Hepatocyte (in vitro differentiated cells): ENCODE results near the gene CLIP2. TPM values are rescaled to one million over a fixed set of nuclear protein-coding genes. Genes with fewer than 3 reads are reported as not detected.

ENCODE experiments used
- DNase-seq: peaks from one replicate; pipeline ENCODE4 v3.0.0-alpha.2; 2016; ENCODE audit warnings: low spot score
- H2AFZ ChIP-seq: fragments of 200-600 bp; sonication (generic); 2 replicates; pipeline ENCODE4 v1.6.0; 2016; ENCODE audit warnings: antibody characterized with exemption, mild to moderate bottlenecking
- H3K27ac ChIP-seq: fragments of 200-600 bp; sonication (generic); 2 replicates; pipeline ENCODE4 v1.5.1; 2016; ENCODE audit warnings: mild to moderate bottlenecking
- H3K27me3 ChIP-seq: fragments of 200-600 bp; sonication (generic); 2 replicates; pipeline ENCODE4 v1.6.1; 2016
- H3K36me3 ChIP-seq: fragments of 200-600 bp; sonication (generic); replicated peaks from 2 replicates; pipeline ENCODE4 v1.5.1; 2016; ENCODE audit warnings: low read depth; ENCODE audit not compliant: insufficient read depth
- H3K4me1 ChIP-seq: fragments of 200-600 bp; sonication (generic); 2 replicates; pipeline ENCODE4 v1.5.1; 2016; ENCODE audit warnings: mild to moderate bottlenecking, moderate library complexity; ENCODE audit not compliant: insufficient read depth
- H3K4me2 ChIP-seq: fragments of 200-600 bp; sonication (generic); 2 replicates; pipeline ENCODE4 v1.6.0; 2016
- H3K4me3 ChIP-seq: fragments of 200-600 bp; sonication (generic); 2 replicates; pipeline ENCODE4 v1.5.1; 2016; ENCODE audit warnings: mild to moderate bottlenecking
- H3K79me2 ChIP-seq: fragments of 200-600 bp; sonication (generic); 2 replicates; pipeline ENCODE4 v1.6.0; 2017; ENCODE audit warnings: mild to moderate bottlenecking
- H3K9me2 ChIP-seq: fragments of 200-600 bp; sonication (generic); replicated peaks from 2 replicates; pipeline ENCODE4 v1.6.0; 2017; ENCODE audit warnings: mild to moderate bottlenecking; ENCODE audit not compliant: insufficient read depth
- H3K9me3 ChIP-seq: fragments of 200-600 bp; sonication (generic); 2 replicates; pipeline ENCODE4 v1.5.1; 2016; ENCODE audit warnings: low read depth, mild to moderate bottlenecking
- H4K20me1 ChIP-seq: fragments of 200-600 bp; sonication (generic); 2 replicates; pipeline ENCODE4 v1.6.0; 2016; ENCODE audit warnings: mild to moderate bottlenecking; ENCODE audit not compliant: insufficient read depth, poor library complexity, severe bottlenecking
- CTCF ChIP-seq: fragments of 200-600 bp; sonication (generic); IDR thresholded peaks from 2 replicates; pipeline ENCODE4 v1.5.1; 2016; ENCODE audit warnings: antibody characterized with exemption, mild to moderate bottlenecking; ENCODE audit not compliant: poor library complexity
- EZH2 ChIP-seq: fragments of 200-600 bp; sonication (generic); IDR thresholded peaks from 2 replicates; pipeline ENCODE4 v1.6.1; 2016; ENCODE audit warnings: antibody characterized with exemption, mild to moderate bottlenecking, borderline replicate concordance
- EZH2phosphoT487 ChIP-seq: fragments of 200-600 bp; sonication (generic); IDR thresholded peaks from one replicate; pipeline ENCODE4 v1.6.1; 2018; ENCODE audit warnings: antibody characterized with exemption, mild to moderate bottlenecking, low read depth, moderate library complexity; ENCODE audit not compliant: unreplicated experiment, severe bottlenecking
- WGBS: methylation state at CpG from one replicate; pipeline ENCODE4 v1.1.6; 2016; ENCODE audit warnings: low lambda C conversion rate; ENCODE audit errors: missing lambda C conversion rate; 5-methylcytosine and 5-hydroxymethylcytosine counted together
- polyA plus RNA-seq: library from polyadenylated mRNA; unstranded; fragments of >200 nt; fragmentation: Nextera tagmentation; extraction: Ambion mirVana; gene quantifications from 2 replicates; pipeline ENCODE4 v1.2.1, GENCODE V29; 2016
- total RNA-seq: library from RNA; depleted of rRNA; stranded (reverse); fragments of >200 nt; gene quantifications from 2 replicates; pipeline ENCODE4 v1.2.3, GENCODE V29; 2014

CLIP2 gene
- total and polyA plus RNA-seq, 2 experiments from 2014 or later: 17.9 to 28.5 TPM

GRCh38 chr7:74356589-74357315, 67.5 kb downstream of the CLIP2 start:
- no peaks in the 10 kb centered on the region for H3K9me2 ChIP-seq
- H3K9me3 ChIP-seq: no peaks in the 10 kb centered on the region
- no peak overlapping the region for H3K27ac ChIP-seq
- H2AFZ ChIP-seq: no peak overlapping the region
- H3K4me2 ChIP-seq: no peak overlapping the region
- no peak for DNase-seq
- WGBS: 94% methylated on average over 10 of the region's 10 CpGs
- no peak overlapping the region for H3K4me3 ChIP-seq
- no peaks in the 10 kb centered on the region for H4K20me1 ChIP-seq
- no peak for TF ChIP-seq EZH2phosphoT487
- TF ChIP-seq CTCF: no peak
- no peak for TF ChIP-seq EZH2
- H3K4me1 ChIP-seq: no peaks in the 10 kb centered on the region
- H3K36me3 ChIP-seq: no peaks in the 10 kb centered on the region
- no peaks in the 10 kb centered on the region for H3K27me3 ChIP-seq
- no peaks in the 10 kb centered on the region for H3K79me2 ChIP-seq

GRCh38 chr7:74360008-74360407, 70.8 kb downstream of the CLIP2 start:
- no peak for TF ChIP-seq CTCF
- no peak for TF ChIP-seq EZH2phosphoT487
- TF ChIP-seq EZH2: no peak
- Histone ChIP-seq H4K20me1 (no peaks in the 10 kb centered on the region), H3K27ac (no peak overlapping the region), H3K9me2 (no peaks in the 10 kb centered on the region), H3K9me3 (no peaks in the 10 kb centered on the region), H3K4me2 (no peak overlapping the region), H3K27me3 (no peaks in the 10 kb centered on the region), H3K4me1 (no peaks in the 10 kb centered on the region), H3K79me2 (no peaks in the 10 kb centered on the region), H3K36me3 (no peaks in the 10 kb centered on the region), H2AFZ (no peak overlapping the region), H3K4me3 (no peak overlapping the region)
- DNase-seq: no peak
- 98% methylated on average over 11 of the region's 11 CpGs for WGBS

- DNase-seq: no peak
- Histone ChIP-seq H3K4me2 (no peak overlapping the region), H4K20me1 (no peaks in the 10 kb centered on the region), H3K27me3 (no peaks in the 10 kb centered on the region), H3K36me3 (no peaks in the 10 kb centered on the region), H3K9me2 (no peaks in the 10 kb centered on the region), H3K27ac (no peak overlapping the region), H3K9me3 (no peaks in the 10 kb centered on the region), H2AFZ (no peak overlapping the region), H3K4me1 (no peaks in the 10 kb centered on the region), H3K79me2 (no peaks in the 10 kb centered on the region), H3K4me3 (no peak overlapping the region)
- TF ChIP-seq EZH2phosphoT487 (no peak), CTCF (no peak), EZH2 (no peak)
- WGBS: 99% methylated on average over 6 of the region's 6 CpGs
These were observed 73.1 kb downstream of the CLIP2 start for GRCh38 chr7:74362266-74362665.
